ENCODE measurements around the gene MS4A6E.

The MS4A6E gene

GRCh38 chr11:60370811-60371298 is 43.8 kb downstream of the MS4A6E start:
- Histone ChIP-seq H3K4me3 (replicated peaks; ENCODE audit: insufficient read depth, low read length) (no peak overlapping the region), H3K27ac (replicated peaks) (no peak overlapping the region), H3K27me3 (ENCODE audit: insufficient read depth, poor library complexity, severe bottlenecking) (no peaks in the 10 kb centered on the region)
- no peak for DNase-seq (ENCODE audit: low read depth in 1 of 2, low spot score in 1 of 2)
- no peak for TF ChIP-seq POLR2AphosphoS5 (IDR thresholded peaks at IDR 0.05; ENCODE audit: low read depth)
- no peak for TF ChIP-seq SPI1 (IDR thresholded peaks at IDR 0.05; ENCODE audit: borderline replicate concordance, low read depth)
- no peak for TF ChIP-seq GABPA (IDR thresholded peaks at IDR 0.05; ENCODE audit: low read depth)
- TF ChIP-seq CTCF (IDR thresholded peaks at IDR 0.05; ENCODE audit: insufficient read depth, low read length), result no peak
- TF ChIP-seq REST (IDR thresholded peaks at IDR 0.05; ENCODE audit: insufficient replicate concordance, low read depth), result no peak

- H3K27ac ChIP-seq (replicated peaks), result no peak overlapping the region
- no peaks in the 10 kb centered on the region for H3K27me3 ChIP-seq (ENCODE audit: insufficient read depth, poor library complexity, severe bottlenecking)
- no peak for DNase-seq (ENCODE audit: low read depth in 1 of 2, low spot score in 1 of 2)
- TF ChIP-seq REST (IDR thresholded peaks at IDR 0.05; ENCODE audit: insufficient replicate concordance, low read depth) (no peak), GABPA (IDR thresholded peaks at IDR 0.05; ENCODE audit: low read depth) (no peak), CTCF (IDR thresholded peaks at IDR 0.05; ENCODE audit: insufficient read depth, low read length) (no peak), SPI1 (IDR thresholded peaks at IDR 0.05; ENCODE audit: borderline replicate concordance, low read depth) (no peak), POLR2AphosphoS5 (IDR thresholded peaks at IDR 0.05; ENCODE audit: low read depth) (no peak)
- H3K4me3 ChIP-seq (replicated peaks; ENCODE audit: insufficient read depth, low read length), result no peak overlapping the region
These were observed 44.3 kb downstream of the MS4A6E start for GRCh38 chr11:60371386-60371785.

GRCh38 chr11:60371854-60372253 is 44.8 kb downstream of the MS4A6E start:
- DNase-seq (ENCODE audit: low read depth in 1 of 2, low spot score in 1 of 2), result no peak
- no peak overlapping the region for H3K27ac ChIP-seq (replicated peaks)
- no peak overlapping the region for H3K4me3 ChIP-seq (replicated peaks; ENCODE audit: insufficient read depth, low read length)
- H3K27me3 ChIP-seq (ENCODE audit: insufficient read depth, poor library complexity, severe bottlenecking), result no peaks in the 10 kb centered on the region
- TF ChIP-seq SPI1 (IDR thresholded peaks at IDR 0.05; ENCODE audit: borderline replicate concordance, low read depth) (no peak), CTCF (IDR thresholded peaks at IDR 0.05; ENCODE audit: insufficient read depth, low read length) (no peak), POLR2AphosphoS5 (IDR thresholded peaks at IDR 0.05; ENCODE audit: low read depth) (no peak), REST (IDR thresholded peaks at IDR 0.05; ENCODE audit: insufficient replicate concordance, low read depth) (no peak), GABPA (IDR thresholded peaks at IDR 0.05; ENCODE audit: low read depth) (no peak)
